ENCODE measurements around the gene SBF2. TPM values are rescaled to one million over a fixed set of nuclear protein-coding genes. Genes with fewer than 3 reads are reported as not detected.

SBF2 gene
- polyA plus RNA-seq, 1 donor from 2014 or later: 53.4 TPM

DNA sequence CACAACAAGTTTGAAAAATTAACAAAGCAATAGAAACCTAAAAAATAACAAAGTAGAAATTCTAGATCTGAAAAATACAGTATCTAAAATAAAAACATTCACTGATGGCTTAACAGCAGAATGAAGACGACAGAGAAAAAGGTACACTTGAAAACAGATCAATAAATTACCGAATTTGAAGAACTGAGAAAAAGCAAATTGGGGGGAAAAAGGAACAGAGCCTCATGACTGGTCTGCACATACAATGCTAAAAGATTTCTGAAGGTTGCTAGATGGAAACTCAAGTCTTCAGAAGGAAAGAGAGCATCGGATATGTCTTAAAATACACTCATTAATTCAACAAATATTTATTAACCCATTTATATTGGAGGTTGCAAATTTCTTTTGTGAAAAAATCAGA is 71.6 kb downstream of the SBF2 start:
- no peak overlapping the region for H3K4me2 ChIP-seq (ENCODE audit: low read length)
- no peak overlapping the region for H3K27ac ChIP-seq (ENCODE audit: low read length)
- H3K9ac ChIP-seq (ENCODE audit: low read length): no peak overlapping the region
- no peak overlapping the region for H3K4me3 ChIP-seq (ENCODE audit: low read length)
- H4K20me1 ChIP-seq (ENCODE audit: insufficient read depth): no peaks in the 10 kb centered on the region
- no peaks in the 10 kb centered on the region for H3K27me3 ChIP-seq (ENCODE audit: insufficient read depth, low read depth, low read length)
- H3K9me2 ChIP-seq (ENCODE audit: insufficient read depth, low read length): no peaks in the 10 kb centered on the region
- TF ChIP-seq POLR2AphosphoS5 (IDR thresholded peaks at IDR 0.05) (no peak), EP300 (conservative IDR thresholded peaks at IDR 0.05; ENCODE audit: poor library complexity, severe bottlenecking) (no peak), RAD21 (conservative IDR thresholded peaks at IDR 0.05) (no peak), SMC3 (conservative IDR thresholded peaks at IDR 0.05; ENCODE audit: poor library complexity) (no peak), MXI1 (conservative IDR thresholded peaks at IDR 0.05; ENCODE audit: poor library complexity, severe bottlenecking) (no peak), EZH2 (IDR thresholded peaks at IDR 0.05; ENCODE audit: borderline replicate concordance, insufficient read depth, low read length, poor library complexity, severe bottlenecking) (no peak), TAF1 (IDR thresholded peaks at IDR 0.05; ENCODE audit: low read depth) (no peak)
- TF ChIP-seq, protein P1, sequence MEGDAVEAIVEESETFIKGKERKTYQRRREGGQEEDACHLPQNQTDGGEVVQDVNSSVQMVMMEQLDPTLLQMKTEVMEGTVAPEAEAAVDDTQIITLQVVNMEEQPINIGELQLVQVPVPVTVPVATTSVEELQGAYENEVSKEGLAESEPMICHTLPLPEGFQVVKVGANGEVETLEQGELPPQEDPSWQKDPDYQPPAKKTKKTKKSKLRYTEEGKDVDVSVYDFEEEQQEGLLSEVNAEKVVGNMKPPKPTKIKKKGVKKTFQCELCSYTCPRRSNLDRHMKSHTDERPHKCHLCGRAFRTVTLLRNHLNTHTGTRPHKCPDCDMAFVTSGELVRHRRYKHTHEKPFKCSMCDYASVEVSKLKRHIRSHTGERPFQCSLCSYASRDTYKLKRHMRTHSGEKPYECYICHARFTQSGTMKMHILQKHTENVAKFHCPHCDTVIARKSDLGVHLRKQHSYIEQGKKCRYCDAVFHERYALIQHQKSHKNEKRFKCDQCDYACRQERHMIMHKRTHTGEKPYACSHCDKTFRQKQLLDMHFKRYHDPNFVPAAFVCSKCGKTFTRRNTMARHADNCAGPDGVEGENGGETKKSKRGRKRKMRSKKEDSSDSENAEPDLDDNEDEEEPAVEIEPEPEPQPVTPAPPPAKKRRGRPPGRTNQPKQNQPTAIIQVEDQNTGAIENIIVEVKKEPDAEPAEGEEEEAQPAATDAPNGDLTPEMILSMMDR (IDR thresholded peaks at IDR 0.05; ENCODE audit: poor library complexity, severe bottlenecking): no peak
- TF ChIP-seq, protein P2, sequence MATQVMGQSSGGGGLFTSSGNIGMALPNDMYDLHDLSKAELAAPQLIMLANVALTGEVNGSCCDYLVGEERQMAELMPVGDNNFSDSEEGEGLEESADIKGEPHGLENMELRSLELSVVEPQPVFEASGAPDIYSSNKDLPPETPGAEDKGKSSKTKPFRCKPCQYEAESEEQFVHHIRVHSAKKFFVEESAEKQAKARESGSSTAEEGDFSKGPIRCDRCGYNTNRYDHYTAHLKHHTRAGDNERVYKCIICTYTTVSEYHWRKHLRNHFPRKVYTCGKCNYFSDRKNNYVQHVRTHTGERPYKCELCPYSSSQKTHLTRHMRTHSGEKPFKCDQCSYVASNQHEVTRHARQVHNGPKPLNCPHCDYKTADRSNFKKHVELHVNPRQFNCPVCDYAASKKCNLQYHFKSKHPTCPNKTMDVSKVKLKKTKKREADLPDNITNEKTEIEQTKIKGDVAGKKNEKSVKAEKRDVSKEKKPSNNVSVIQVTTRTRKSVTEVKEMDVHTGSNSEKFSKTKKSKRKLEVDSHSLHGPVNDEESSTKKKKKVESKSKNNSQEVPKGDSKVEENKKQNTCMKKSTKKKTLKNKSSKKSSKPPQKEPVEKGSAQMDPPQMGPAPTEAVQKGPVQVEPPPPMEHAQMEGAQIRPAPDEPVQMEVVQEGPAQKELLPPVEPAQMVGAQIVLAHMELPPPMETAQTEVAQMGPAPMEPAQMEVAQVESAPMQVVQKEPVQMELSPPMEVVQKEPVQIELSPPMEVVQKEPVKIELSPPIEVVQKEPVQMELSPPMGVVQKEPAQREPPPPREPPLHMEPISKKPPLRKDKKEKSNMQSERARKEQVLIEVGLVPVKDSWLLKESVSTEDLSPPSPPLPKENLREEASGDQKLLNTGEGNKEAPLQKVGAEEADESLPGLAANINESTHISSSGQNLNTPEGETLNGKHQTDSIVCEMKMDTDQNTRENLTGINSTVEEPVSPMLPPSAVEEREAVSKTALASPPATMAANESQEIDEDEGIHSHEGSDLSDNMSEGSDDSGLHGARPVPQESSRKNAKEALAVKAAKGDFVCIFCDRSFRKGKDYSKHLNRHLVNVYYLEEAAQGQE (IDR thresholded peaks at IDR 0.05; ENCODE audit: borderline replicate concordance): no peak
- H2AFZ ChIP-seq (ENCODE audit: low read depth, low read length): no peak overlapping the region
- H3F3A ChIP-seq (ENCODE audit: insufficient read depth, low read length, poor library complexity, severe bottlenecking): no peaks in the 10 kb centered on the region
- peaks cover 6% of the 10 kb centered on the region for H3K9me3 ChIP-seq (ENCODE audit: low read length)
- H3K79me2 ChIP-seq (replicated peaks; ENCODE audit: insufficient read depth, low read length): no peaks in the 10 kb centered on the region
- no peaks in the 10 kb centered on the region for H3K36me3 ChIP-seq (ENCODE audit: insufficient read depth, low read length)

DNA sequence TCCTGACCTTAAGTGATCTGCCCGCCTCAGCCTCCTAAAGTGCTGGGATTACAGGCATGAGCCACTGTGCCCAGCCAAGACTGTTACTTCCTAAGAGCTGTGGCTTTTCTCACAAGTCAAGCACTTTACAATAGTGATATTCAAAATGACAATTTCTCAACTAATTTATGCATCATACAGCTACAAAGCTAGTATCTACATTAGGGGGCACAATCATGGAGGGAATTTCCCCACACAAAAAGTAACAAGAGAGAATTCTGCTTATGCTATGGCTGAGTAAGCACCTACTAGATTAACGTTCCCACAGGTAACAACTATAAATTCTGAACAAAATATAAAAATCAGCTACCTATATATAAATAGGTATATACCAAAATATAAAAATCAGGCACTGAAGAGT is 72.7 kb downstream of the SBF2 start:
- no peaks in the 10 kb centered on the region for H3K27me3 ChIP-seq (ENCODE audit: insufficient read depth, low read depth, low read length)
- H3K36me3 ChIP-seq (ENCODE audit: insufficient read depth, low read length): no peaks in the 10 kb centered on the region
- no peak overlapping the region for H3K9ac ChIP-seq (ENCODE audit: low read length)
- no peak overlapping the region for H3K4me2 ChIP-seq (ENCODE audit: low read length)
- no peak for TF ChIP-seq MXI1 (conservative IDR thresholded peaks at IDR 0.05; ENCODE audit: poor library complexity, severe bottlenecking)
- TF ChIP-seq EZH2 (IDR thresholded peaks at IDR 0.05; ENCODE audit: borderline replicate concordance, insufficient read depth, low read length, poor library complexity, severe bottlenecking): no peak
- no peak for TF ChIP-seq EP300 (conservative IDR thresholded peaks at IDR 0.05; ENCODE audit: poor library complexity, severe bottlenecking)
- no peak for TF ChIP-seq SMC3 (conservative IDR thresholded peaks at IDR 0.05; ENCODE audit: poor library complexity)
- TF ChIP-seq POLR2AphosphoS5 (IDR thresholded peaks at IDR 0.05): no peak
- TF ChIP-seq TAF1 (IDR thresholded peaks at IDR 0.05; ENCODE audit: low read depth): no peak
- no peak for TF ChIP-seq RAD21 (conservative IDR thresholded peaks at IDR 0.05)
- TF ChIP-seq, protein P1 (IDR thresholded peaks at IDR 0.05; ENCODE audit: poor library complexity, severe bottlenecking): no peak
- TF ChIP-seq, protein P2 (IDR thresholded peaks at IDR 0.05; ENCODE audit: borderline replicate concordance): no peak
- no peaks in the 10 kb centered on the region for H3K79me2 ChIP-seq (replicated peaks; ENCODE audit: insufficient read depth, low read length)
- H3K9me2 ChIP-seq (ENCODE audit: insufficient read depth, low read length): no peaks in the 10 kb centered on the region
- no peak overlapping the region for H3K27ac ChIP-seq (ENCODE audit: low read length)
- H4K20me1 ChIP-seq (ENCODE audit: insufficient read depth): no peaks in the 10 kb centered on the region
- no peak overlapping the region for H3K4me3 ChIP-seq (ENCODE audit: low read length)
- H2AFZ ChIP-seq (ENCODE audit: low read depth, low read length): no peak overlapping the region
- peaks cover 6% of the 10 kb centered on the region for H3K9me3 ChIP-seq (ENCODE audit: low read length)
- no peaks in the 10 kb centered on the region for H3F3A ChIP-seq (ENCODE audit: insufficient read depth, low read length, poor library complexity, severe bottlenecking)
